ENCODE results near the gene UPK3A.

UPK3A gene

DNA sequence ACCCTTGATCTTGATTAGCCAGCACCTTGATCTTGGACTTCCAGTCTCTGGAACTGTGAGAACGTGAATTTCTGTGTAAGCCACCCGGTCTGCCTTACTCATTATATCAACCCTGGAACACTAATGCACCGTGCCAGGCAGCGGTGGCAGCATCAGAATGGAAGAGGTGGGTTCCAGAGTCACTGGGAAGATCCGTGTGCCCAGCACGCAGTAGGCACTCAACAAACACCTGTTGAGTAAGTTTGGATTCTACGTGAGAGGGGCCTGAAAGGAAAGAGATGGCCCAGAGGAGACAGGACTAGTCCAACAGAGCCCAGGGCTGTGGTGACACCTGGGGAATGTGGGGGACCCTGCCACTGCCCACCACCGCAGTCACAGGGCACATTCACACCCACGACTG is 6.6 kb upstream of the UPK3A start:
- no peak overlapping the region for H3K4me3 ChIP-seq (ENCODE audit: low read depth, low read length)
- TF ChIP-seq, protein P1, sequence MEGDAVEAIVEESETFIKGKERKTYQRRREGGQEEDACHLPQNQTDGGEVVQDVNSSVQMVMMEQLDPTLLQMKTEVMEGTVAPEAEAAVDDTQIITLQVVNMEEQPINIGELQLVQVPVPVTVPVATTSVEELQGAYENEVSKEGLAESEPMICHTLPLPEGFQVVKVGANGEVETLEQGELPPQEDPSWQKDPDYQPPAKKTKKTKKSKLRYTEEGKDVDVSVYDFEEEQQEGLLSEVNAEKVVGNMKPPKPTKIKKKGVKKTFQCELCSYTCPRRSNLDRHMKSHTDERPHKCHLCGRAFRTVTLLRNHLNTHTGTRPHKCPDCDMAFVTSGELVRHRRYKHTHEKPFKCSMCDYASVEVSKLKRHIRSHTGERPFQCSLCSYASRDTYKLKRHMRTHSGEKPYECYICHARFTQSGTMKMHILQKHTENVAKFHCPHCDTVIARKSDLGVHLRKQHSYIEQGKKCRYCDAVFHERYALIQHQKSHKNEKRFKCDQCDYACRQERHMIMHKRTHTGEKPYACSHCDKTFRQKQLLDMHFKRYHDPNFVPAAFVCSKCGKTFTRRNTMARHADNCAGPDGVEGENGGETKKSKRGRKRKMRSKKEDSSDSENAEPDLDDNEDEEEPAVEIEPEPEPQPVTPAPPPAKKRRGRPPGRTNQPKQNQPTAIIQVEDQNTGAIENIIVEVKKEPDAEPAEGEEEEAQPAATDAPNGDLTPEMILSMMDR (IDR thresholded peaks at IDR 0.05; ENCODE audit: insufficient read depth, low read length, missing control alignments), result no peak
- ChIA-PET POLR2A (no interaction called here), CTCF (interaction anchor here (1.7 kb wide), 1 partner anchor 10 kb away, joined by 5 read pairs; no protein-coding TSS in a partner anchor)
- no peak for DNase-seq (ENCODE audit: low read depth, low spot score)

DNA sequence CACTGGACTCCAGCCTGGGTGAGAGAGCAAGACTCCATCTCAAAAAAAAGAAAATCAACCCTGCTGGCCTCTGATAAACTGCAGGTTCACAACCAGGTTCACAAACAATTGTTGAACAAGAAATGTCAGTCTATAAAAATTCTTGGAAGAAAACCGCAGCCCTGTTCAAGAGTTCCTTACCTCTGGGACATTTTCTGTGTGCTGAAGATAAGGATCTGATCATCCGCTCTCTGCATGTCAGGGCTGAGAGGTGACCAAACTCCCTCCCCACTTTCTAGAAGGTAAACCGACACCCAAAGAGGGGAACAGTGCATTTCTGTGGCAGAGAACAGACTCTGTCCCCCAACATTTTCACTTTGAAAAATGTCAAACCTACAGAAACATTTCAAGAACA is 4.2 kb upstream of the UPK3A start:
- TF ChIP-seq, protein P1 (IDR thresholded peaks at IDR 0.05; ENCODE audit: insufficient read depth, low read length, missing control alignments), result no peak
- H3K4me3 ChIP-seq (ENCODE audit: low read depth, low read length), result no peak overlapping the region
- POLR2A ChIA-PET, result no interaction called here
- DNase-seq (ENCODE audit: low read depth, low spot score), result no peak
- CTCF ChIA-PET, result interaction anchor here (1.2 kb wide), 1 partner anchor 9 kb away, joined by 5 read pairs; no protein-coding TSS in a partner anchor

DNA sequence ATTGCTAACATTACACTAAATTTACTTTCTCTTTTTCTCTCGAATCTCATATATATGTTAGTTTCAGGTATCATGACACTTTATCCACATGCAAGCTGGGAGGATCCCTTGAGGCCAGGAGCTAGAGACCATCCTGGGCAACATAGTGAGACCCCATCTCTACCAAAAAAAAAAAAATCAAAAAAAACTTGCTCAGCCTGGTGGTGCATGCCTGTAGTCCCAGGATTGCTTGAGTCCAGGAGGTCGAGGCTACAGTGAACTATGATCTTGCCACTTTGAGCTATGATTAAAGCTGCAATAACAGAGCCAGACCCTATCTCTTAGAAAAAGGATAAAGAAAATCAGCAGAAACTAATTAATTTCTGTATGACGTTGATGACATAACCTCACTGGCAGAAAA is 3.7 kb upstream of the UPK3A start:
- no peak overlapping the region for H3K4me3 ChIP-seq (ENCODE audit: low read depth, low read length)
- CTCF ChIA-PET, result interaction anchor here (1.2 to 2.3 kb wide), 2 partner anchors 9 to 13 kb away, joined by 5 to 6 read pairs; no protein-coding TSS in a partner anchor
- DNase-seq (ENCODE audit: low read depth, low spot score), result no peak
- POLR2A ChIA-PET, result no interaction called here
- TF ChIP-seq, protein P1 (IDR thresholded peaks at IDR 0.05; ENCODE audit: insufficient read depth, low read length, missing control alignments), result no peak

DNA sequence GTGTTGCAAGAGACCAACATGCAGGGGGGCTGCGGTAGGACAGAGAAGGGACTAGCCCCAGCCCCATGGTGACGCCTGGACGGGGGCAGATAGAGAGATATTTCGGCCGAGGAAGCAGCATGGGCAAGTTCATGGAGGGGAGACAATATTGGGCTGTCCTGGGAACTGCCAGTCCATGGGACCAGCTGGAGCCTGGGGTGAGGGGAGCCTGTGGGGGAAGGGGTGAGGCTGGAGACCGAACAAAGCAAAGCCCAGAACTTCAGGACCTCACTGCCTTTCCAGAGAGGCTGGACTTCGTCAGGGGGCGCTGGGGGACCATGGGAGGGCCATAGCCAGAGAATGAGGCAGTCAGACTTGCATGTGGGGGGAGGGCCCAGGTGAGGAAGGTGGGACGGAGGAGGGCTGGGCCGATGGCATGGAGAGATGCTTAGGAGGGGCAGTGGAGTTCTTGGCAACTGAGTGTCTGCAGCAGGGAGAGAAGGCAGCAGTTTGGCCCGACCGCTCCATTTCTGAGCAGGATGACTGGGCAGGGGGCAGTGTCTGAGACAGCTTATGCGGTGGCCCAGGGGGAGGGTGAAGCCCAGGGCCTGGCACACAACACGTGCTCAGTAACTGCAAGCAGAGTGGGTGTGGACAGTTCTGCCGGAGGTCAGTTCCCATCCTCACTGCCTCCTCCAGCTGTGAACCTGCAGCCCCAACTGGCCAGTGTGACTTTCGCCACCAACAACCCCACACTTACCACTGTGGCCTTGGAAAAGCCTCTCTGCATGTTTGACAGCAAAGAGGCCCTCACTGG is 712 bp downstream of the UPK3A start:
- TF ChIP-seq, protein P1 (IDR thresholded peaks at IDR 0.05; ENCODE audit: insufficient read depth, low read length, missing control alignments), result no peak
- H3K4me3 ChIP-seq (ENCODE audit: low read depth, low read length), result no peak overlapping the region
- DNase-seq (ENCODE audit: low read depth, low spot score), result no peak
- ChIA-PET CTCF (interaction anchor here (0.9 kb wide), 1 partner anchor 12 kb away, joined by 4 read pairs; no protein-coding TSS in a partner anchor), POLR2A (no interaction called here)

DNA sequence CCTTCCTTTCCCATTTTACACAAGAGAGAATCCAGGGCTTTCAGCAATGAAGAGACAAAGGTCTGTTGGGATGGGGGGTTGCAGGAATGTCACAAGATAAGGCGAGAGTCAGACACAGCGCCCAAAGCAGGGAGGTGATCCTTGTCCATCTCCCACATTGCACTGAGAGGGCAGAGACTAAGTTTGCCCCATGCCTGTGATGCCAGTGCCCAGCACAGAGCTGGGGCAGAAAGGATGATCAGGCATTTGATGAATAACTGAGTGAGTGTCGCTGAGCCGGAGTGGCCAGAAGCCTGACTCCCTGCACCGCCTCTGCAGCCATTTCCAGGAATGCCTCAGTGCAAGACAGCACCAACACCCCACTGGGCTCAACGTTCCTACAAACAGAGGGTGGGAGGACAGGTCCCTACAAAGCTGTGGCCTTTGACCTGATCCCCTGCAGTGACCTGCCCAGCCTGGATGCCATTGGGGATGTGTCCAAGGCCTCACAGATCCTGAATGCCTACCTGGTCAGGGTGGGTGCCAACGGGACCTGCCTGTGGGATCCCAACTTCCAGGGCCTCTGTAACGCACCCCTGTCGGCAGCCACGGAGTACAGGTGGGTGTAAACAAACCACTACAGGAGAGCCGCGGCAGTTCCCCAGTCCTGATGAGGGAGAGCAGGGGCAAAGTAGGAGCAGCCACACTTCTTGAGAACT is 2.3 kb downstream of the UPK3A start:
- CTCF ChIA-PET, result interaction anchor here (1.2 kb wide), 1 partner anchor 8 kb away, joined by 5 read pairs; no protein-coding TSS in a partner anchor
- TF ChIP-seq, protein P1 (IDR thresholded peaks at IDR 0.05; ENCODE audit: insufficient read depth, low read length, missing control alignments), result no peak
- DNase-seq (ENCODE audit: low read depth, low spot score), result no peak
- POLR2A ChIA-PET, result no interaction called here
- no peak overlapping the region for H3K4me3 ChIP-seq (ENCODE audit: low read depth, low read length)

DNA sequence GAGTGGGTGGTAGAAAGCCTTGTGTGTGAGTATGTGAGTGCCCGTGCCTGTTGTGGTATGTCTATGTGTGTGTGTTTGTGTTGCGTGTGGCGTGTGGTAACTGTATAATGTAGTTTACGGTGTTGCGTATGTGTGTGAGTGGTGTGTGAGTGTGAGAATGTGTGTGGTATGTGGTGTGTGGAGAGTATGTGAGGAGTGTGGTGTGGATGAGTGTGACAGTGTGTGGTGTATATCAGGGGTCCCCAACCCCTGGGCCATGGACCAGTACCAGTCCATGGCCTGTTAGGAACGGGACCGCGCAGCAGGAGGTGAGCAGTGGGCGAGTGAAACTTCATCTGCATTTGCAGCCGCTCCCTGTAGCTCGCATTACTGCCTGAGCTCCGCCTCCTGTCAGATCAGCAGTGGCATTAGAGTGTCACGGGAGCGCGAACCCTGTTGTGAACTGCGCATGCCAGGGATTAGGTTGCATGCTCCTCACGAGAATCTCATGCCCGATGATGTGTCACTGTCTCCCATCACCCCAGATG is 5.7 kb downstream of the UPK3A start:
- TF ChIP-seq, protein P1 (IDR thresholded peaks at IDR 0.05; ENCODE audit: insufficient read depth, low read length, missing control alignments), result no peak
- peak; percentile 58 for DNase-seq (ENCODE audit: low read depth, low spot score)
- ChIA-PET POLR2A (no interaction called here), CTCF (no interaction called here)
- peak overlapping the region; percentile 2; the same call in 1 of the 2 replicates for H3K4me3 ChIP-seq (ENCODE audit: low read depth, low read length)

All from AG04449 (cell line).